Measurements from ENCODE around the gene KRTAP5-1. TPM values are rescaled to one million over a fixed set of nuclear protein-coding genes. Genes with fewer than 3 reads are reported as not detected.

The KRTAP5-1 gene
- polyA plus RNA-seq, 1 of the 3 experiments (the other 2 are of a cell fraction) = not detected

GRCh38 chr11:1567721-1568100, 17.4 kb downstream of the KRTAP5-1 start (continued):
- TF ChIP-seq TCF12 (IDR thresholded peaks at IDR 0.05) (no peak), RCOR1 (IDR thresholded peaks at IDR 0.05; ENCODE audit: low read length) (no peak), SMC3 (IDR thresholded peaks at IDR 0.05; ENCODE audit: low read depth, low read length) (no peak), MXI1 (IDR thresholded peaks at IDR 0.05; ENCODE audit: low read depth, low read length) (no peak), USF2 (IDR thresholded peaks at IDR 0.05; ENCODE audit: borderline replicate concordance, low read depth, low read length) (no peak), NFIC (IDR thresholded peaks at IDR 0.05; ENCODE audit: borderline replicate concordance) (no peak)

DNA sequence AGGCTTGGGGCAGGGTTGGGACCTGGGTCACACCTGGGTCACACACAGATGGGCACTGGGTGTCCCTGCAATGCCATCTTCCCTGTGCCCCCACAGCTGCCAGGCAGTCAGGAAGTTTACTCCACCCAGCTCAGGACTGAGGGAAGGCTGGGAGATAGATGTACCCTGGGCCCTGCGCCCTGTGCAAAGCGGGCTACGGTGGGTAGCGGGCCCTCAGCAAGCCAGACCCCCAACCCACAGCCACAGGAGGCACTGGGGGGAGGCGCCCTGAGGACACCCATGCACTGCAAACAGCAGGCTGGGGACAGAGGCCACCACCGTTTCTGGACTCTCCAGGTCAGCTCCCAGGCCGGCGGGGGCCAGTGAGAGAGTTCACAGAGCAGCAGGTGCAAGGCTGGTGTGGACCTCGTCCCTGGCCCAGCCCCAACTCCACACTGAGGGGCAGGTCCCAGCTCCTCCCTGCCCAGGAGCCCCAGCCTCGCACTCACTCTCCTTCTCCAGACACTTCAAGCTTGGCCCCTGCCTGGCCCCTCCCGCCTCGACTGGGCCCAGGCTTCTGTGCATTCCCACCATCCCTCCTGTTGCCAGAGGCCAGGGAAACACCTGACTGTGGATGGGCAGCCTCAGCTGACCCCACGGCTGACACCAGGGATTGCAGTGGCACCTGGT, 17.9 kb downstream of the KRTAP5-1 start:
- H3K9me3 ChIP-seq = no peaks in the 10 kb centered on the region
- H3K4me1 ChIP-seq (ENCODE audit: control insufficient read depth in 1 of 2, insufficient read depth in 2 of 2, low read depth in 1 of 2, low read length in 1 of 2) = peaks cover 0 to 38% of the 10 kb centered on the region in 2 experiments; a peak in 1 of 4 replicates
- H3K36me3 ChIP-seq (replicated peaks in 1 of 2; ENCODE audit: control insufficient read depth in 1 of 2, insufficient read depth in 2 of 2, low read length in 1 of 2) = no peaks in the 10 kb centered on the region
- H3K9ac ChIP-seq = no peak overlapping the region
- no peak overlapping the region for H3K4me2 ChIP-seq
- peaks cover 18% of the 10 kb centered on the region for H4K20me1 ChIP-seq (ENCODE audit: insufficient read depth)
- H2AFZ ChIP-seq (ENCODE audit: low read depth) = no peak overlapping the region
- TF ChIP-seq YY1 (IDR thresholded peaks at IDR 0.05; ENCODE audit: low read depth) (no peak), RXRA (IDR thresholded peaks at IDR 0.05; ENCODE audit: borderline replicate concordance, low read depth) (no peak), SMC3 (IDR thresholded peaks at IDR 0.05; ENCODE audit: low read depth, low read length) (no peak), PBX3 (IDR thresholded peaks at IDR 0.05) (no peak), REST (IDR thresholded peaks at IDR 0.05; ENCODE audit: low read depth, low read length) (no peak)
- H3K4me3 ChIP-seq (ENCODE audit: low read depth in 2 of 2, low read length in 1 of 2) = no peak overlapping the region
- no peaks in the 10 kb centered on the region for H3K9me2 ChIP-seq
- ChIA-PET CTCF (interaction anchor here (0.6 to 18.1 kb wide), 7 partner anchors 7 to 61 kb away, joined by 3 to 398 read pairs (median 4); no protein-coding TSS in a partner anchor), POLR2A (no interaction called here)
- 62% methylated on average over 6 of the region's 13 CpGs for WGBS (ENCODE audit: low lambda C conversion rate)
- DNase-seq = no peak
- no peak overlapping the region; a peak in 1 of 4 replicates for H3K27ac ChIP-seq (ENCODE audit: low read depth in 2 of 2, low read length in 1 of 2)
- H3K27me3 ChIP-seq (ENCODE audit: insufficient read depth) = no peaks in the 10 kb centered on the region
- H3K79me2 ChIP-seq (ENCODE audit: insufficient read depth) = no peaks in the 10 kb centered on the region
- H3F3A ChIP-seq (replicated peaks; ENCODE audit: insufficient read depth) = no peaks in the 10 kb centered on the region

Measured in SK-N-SH (cell line).